RKO (cell line): ENCODE measurements around the gene PRSS53.

Experiments used
- DNase-seq: peaks from one replicate; pipeline ENCODE4 v3.0.0-alpha.2; 2016; ENCODE audit warnings: low spot score

Gene PRSS53

DNA sequence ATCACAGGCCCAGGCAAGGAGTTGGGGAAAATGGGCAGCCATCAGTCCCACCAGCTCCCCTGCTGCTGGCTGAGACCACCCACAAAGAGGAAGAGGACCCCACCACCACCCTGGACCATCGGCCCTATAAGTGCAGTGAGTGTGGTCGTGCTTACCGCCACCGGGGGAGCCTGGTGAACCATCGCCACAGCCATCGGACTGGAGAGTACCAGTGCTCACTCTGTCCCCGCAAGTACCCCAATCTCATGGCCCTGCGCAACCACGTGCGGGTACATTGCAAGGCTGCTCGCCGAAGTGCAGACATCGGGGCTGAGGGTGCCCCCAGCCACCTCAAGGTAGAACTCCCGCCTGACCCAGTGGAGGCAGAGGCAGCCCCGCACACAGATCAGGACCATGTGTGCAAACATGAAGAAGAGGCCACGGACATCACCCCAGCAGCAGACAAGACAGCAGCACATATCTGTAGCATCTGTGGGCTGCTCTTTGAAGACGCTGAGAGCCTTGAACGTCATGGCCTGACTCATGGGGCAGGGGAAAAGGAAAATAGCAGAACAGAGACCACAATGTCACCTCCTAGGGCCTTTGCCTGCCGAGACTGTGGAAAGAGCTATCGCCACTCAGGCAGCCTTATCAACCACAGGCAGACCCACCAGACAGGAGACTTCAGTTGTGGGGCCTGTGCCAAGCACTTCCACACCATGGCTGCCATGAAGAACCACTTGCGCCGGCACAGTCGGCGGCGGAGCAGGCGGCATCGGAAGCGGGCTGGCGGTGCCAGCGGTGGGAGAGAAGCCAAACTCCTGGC, 10.9 kb downstream of the PRSS53 start:
- DNase-seq, result no peak

DNA sequence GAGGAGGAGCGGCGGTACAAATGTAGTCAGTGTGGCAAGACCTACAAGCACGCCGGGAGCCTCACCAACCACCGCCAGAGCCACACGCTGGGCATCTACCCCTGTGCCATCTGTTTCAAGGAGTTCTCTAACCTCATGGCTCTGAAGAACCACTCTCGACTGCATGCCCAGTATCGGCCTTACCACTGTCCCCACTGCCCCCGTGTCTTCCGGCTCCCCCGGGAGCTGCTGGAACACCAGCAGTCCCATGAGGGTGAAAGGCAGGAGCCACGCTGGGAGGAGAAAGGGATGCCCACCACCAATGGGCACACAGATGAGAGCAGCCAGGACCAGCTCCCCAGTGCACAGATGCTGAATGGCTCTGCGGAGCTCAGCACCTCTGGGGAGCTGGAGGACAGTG, 11.7 kb downstream of the PRSS53 start:
- DNase-seq, result no peak

DNA sequence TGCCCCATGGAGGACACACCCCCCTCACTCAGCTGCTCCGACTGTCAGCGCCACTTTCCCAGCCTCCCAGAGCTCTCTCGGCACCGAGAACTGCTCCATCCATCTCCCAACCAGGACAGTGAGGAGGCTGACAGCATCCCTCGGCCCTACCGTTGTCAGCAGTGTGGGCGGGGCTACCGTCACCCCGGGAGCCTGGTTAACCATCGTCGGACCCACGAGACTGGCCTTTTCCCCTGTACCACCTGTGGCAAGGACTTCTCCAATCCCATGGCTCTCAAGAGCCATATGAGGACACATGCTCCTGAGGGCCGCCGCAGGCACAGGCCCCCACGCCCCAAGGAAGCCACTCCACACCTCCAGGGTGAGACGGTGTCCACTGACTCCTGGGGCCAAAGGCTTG, 12.4 kb downstream of the PRSS53 start:
- no peak for DNase-seq

DNA sequence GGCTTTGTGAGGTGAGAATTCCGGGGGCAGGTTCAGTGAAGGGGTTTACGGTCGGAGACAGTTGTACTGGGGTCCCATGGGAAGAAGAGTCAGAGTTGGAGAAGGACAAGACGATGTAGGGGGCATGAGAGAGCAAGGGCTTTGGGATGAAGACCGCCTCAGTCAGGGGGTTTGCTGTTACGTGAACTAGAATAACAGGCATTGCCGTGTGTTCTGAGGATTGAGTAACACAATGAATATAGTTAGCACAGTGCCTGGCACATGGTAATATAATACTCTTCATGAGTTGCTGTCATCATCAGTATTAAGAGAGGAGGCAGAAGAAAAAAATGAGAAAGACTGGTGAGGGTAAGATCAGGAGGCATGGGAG, 13.9 kb downstream of the PRSS53 start:
- no peak for DNase-seq

DNA sequence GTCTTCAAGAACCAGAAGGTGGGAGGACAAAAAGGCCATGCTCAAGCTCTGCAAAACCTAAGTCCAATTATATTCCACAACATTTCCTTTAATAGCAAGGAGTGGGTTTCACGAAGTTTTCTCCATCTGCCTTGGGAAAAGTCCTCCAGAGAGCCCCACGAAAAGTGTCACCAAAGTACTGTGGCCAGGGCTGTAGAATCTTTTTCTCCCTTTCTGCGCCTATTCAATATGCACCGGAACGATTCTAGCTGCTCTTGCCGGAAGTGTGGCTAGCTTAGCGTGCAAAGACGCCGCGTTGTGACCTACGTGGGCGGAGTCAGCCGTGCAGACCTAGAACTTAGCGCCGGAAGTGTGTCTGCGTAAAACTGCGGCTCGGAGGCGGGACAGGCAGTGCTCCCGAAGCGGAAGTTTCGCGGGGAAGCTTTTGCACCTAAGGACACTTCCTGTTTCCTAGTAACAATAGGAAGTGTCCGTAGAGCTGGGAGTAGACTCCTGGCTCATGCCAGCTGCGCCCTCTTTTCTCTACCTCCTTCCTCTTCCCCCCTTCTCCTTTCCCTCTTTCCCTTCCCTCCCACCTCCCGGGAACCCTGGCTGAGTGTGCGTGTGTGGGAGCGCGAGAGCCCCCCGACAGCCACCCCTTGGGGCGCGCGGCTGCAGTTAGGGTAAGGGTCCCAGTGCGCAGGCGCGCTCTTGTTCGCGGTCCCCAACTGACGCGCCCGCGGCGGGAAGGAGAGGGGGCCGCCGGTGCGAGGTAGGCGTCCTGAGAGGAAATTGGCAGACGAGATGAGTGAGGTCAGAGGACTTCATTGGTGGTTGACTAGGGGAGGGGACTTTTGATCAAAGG, 14.6 kb downstream of the PRSS53 start, which contains the start of the genes ZNF646 and ZNF668:
TSS of gene ZNF646 (plus strand) at position 453 of the 844 bp plus-strand sequence. CDS start 1,903 bp downstream, outside the sequence.
TSS of gene ZNF668 (minus strand) at position 271 of the 844 bp plus-strand sequence. CDS start 9,781 bp downstream, outside the sequence.
- DNase-seq, result peak; percentile 100

DNA sequence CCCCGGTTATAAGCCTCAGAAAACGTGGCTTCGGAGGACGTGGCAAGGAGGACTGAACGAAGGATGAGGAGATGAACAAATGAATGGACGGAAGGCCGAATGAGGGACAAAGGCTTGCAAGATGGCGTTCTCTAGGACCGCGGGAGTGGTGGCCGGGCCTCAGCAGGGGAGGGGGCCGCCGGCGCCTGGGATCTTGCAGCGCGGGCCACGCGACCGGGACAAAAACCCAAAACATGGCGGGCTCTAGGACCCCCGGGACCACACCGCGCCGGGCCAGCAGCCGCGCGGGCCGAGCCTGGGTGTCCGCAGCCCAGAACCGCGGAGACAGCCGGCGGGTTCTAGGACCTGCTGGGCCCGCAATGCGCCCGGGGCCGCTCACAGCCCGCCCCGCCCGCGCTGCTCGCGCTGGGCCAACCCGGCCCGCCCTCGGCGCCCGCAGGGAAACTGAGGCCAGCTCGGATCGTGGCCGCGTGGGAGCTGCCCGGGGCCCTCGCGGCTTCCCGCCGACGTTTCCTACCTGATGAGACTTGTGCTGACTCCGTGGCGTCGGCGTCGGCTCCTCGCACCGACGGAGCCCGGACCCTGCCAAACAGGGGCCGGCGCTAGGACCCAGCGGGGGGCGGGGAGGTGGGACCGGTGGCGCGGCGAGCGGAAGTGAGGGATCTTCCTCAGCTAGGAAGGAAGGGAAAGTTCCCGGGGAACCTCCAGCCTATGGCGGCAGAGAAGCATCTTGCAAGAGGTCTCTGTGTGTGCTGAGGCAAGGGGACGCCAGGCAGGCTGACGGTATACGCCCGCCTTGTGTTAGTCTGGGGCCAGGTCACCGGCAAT, 15.4 kb downstream of the PRSS53 start:
- DNase-seq, result peak; percentile 89

DNA sequence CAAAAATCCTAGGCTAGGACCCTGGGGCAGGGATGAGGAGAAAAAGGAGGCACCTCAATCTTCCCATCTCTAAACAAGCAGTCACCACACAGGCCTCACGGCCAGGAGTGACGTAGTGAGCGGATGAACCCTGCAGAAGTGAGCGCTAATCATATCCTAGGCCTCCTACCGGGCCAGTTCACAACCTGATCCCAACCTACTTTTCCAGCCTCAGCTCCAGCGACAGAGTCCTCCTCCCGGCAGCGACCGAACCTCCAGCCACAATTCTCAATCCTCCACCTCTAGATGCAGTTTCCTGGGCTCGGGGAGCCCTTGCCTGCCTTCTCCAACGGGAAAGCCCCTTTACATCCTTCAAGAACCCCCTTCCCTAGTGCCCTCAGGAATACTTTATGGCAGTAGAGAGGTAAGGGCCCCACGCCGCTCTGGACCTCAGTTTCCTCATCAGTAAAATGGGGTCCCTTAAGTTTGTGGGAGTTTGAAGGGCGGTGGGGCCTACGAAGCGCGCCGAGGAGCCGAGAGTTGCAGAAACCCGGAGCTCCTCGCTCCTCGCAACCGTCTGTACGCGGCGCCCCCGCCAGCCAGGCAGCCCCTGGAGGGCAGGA, 16.1 kb downstream of the PRSS53 start:
- DNase-seq, result peak; percentile 76

DNA sequence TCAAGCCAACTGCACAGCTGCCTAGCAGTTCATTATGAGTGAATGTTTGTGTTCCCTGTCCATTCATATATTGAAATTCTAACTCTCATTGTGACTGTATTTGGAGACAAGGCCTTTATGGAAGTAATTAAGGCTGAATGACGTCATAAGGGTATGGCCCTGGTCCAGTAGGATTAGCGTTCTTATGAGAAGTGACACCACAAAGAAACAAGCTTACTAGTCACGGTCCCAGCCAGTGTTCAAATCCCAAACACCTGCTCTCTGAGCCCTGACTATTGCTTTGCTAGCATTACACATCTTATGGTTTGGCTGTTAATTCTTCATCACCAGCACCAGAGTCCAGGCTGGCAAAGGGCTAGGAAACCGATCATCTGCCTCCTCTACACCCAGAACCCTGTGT, 16.9 kb downstream of the PRSS53 start:
- peak; percentile 89 for DNase-seq

DNA sequence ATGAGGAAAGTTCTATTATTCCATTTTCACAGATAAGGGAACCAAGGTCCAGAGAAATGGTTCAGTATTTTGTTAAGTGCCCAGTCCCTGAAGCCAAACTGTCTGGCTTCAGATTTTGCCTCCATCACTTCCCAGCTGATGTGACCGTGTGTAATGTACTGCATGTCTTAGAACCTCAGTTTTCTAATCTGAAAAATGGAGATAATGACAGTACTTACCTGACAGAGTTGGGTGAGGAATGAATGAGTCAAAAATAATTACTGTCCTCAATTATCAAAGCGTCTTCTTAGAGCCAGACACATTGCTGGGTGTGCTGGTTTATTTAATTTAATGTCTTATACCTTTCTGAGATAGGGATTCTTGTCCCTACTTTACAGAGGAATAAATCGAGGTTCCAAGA, 21.4 kb downstream of the PRSS53 start:
- no peak for DNase-seq

DNA sequence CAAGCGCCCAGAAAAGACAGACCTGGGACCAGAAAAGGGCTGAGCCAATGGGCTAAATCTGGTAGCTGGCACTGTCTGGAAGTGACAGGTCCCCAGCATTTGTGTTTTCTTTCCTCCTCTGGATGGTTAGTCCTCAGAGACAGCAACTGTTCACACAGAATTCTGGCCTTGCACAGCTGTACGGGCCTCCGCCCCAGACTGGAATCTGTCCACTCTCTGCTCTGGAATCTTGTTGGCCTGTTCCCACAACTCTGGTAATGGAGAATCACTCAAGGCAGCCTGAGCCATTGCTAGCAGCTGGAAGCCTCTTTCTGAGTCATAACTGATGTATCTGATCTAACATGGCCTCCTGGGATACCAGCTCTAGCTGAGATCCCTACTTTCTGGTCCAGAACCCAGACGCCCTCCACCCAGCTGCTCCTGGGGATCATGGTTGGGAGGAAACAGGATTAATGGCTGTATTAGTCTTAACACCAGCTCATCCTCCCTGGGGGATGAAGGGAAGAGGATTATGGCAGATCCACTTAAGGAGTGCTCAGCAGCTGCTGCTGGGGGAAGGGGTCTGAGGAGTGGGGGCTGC, 23.8 kb downstream of the PRSS53 start:
- peak; percentile 37 for DNase-seq

DNA sequence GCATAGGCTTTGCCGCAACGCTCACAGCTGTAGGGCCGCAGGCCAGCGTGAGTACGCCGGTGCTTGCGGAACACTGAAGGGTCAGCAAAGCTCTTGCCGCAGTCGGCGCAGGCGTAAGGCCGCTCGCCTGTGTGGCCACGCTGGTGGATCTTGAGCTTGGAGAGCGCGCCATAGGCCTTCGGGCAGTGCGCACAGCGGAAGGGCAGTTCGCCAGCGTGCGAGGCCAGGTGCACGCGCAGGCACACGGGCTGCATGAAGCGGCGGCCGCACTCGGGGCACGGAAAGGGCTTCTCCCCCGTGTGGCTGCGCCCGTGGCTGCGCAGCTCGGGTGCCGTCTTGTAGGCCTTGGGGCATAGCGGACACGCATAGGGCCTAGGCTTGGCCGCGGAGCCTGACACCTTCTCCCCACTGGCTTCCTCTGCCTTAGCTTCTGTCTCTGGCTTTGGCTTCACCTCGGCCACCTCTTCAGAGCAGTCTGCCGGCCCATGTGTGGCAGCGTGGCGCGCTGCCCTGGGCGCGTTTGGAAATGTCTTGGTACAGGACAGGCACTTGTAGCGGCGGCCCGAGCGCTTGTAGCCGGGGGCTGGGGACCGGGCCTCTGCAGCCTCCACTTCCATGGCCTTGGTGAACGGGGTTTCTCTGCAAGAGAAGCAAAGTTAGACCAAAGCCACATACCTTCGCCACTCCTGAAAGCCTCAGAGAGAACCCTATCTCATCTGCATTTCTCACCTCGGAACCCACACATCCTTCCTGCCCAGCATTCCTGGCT, 24.7 kb downstream of the PRSS53 start:
- no peak for DNase-seq

DNA sequence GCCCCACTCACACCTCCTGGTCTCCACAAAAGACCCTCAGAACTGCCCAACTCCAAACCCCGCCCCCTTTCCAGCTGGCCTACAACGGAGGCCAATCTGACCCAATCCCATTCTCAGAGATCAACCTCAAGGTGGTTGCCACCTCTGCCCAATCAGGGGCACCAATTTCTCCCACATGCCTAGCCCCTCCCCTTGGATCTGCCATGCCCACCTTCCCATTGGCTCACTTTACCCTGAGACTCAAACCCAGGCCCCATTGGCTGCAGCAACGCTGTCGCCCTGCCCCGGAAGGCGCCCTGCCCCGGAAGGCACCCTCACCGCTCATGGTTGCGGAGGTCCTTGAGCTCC, 25.3 kb downstream of the PRSS53 start:
- DNase-seq, result no peak

DNA sequence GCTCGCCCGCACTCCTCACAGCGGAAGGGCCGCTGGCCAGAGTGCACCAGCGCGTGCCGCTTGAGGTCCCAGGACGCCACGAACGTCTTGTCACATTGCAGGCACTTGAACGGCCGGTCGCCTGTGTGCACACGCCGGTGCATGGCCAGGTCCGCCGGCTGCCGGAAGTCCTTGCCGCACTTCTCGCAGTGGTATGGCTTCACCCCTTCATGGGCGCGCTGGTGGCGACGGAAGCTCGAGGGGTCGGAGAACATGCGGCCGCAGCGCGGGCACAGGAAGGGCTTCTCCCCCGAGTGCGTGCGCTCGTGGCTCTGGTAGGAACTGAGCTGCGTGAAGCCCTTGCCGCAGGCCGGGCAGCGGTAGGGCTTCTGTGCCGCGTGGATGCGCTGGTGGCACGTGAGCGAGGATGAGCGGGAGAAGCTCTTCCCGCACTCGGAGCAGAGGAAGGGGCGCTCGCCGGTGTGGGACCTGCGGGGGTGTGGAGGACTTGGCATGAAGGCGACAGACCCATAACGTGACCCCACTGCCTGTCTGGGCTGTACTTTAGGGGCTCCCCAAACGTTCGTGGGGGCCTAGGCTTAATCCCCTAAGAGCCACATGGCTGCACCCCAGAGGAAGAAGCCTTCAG, 26.8 kb downstream of the PRSS53 start:
- no peak for DNase-seq

DNA sequence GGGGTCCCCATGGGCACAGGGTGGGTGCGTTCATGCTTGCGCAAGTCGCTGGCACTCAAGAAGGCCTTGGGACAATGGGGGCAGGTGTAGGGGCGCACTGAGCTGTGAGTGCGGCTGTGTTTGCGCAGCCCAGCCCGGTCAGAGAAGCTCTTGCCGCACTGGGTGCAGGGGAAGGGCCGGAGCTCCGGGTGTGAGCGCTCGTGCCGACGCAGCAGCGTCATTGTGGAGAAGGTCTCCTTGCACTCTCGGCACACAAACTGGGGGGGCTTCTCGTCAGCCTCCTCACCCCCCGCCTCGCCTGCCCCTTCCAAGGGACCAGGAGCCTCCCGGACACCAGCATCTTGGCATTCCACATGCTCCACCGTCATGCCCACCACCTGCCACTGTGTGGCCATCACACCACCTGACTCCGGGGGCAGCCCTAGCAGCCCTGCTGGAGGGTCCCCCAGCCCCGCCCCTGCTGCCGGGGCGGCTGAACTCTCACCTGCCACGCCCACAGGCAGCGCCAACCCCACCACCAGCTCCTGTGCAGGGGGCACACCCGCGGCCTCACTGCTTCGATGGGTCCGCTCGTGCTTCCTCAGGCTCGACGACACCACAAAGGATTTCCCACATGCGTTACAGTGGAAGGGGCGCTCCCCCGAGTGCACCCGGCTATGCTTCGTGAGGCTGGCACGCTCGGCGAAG, 27.5 kb downstream of the PRSS53 start:
- no peak for DNase-seq

DNA sequence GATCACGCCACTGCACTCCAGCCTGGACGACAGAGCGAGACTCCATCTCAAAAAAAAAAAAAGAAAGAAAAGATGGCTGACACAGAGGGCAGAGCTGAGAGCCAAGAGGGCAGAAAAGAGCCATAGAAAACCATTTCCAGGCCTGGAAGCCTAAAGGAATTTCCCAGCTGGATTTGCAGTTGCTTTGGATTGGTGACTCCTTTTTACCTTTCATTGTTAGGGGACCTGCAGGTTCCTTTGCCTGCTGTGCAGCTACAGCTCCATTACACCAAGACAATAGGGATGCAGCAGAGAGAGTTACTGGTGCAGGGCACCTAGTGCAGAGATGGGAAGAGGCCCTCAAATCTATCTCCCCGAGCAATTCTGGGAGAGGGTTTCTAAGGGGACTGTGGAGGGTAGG, 33.1 kb downstream of the PRSS53 start:
- no peak for DNase-seq

DNA sequence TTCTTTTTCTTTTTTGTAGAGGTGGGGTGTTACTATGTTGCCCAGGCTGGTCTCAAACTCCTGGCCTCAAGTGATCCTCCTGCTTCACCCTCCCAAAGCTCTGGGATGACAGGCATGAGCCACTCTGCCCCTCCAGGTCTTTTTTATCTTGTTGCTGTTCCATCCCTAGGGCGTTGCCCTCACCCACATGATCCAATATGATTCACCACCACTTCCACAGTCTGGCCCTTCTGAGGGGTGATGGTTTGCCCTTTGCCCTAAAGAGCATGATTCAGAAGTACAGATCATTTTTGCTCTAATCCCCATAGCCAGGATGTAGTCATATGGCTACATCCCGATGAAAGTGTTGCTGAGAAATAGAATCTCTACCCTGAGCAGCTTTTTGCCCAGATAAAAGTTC, 36.6 kb downstream of the PRSS53 start:
- DNase-seq, result peak; percentile 96

DNA sequence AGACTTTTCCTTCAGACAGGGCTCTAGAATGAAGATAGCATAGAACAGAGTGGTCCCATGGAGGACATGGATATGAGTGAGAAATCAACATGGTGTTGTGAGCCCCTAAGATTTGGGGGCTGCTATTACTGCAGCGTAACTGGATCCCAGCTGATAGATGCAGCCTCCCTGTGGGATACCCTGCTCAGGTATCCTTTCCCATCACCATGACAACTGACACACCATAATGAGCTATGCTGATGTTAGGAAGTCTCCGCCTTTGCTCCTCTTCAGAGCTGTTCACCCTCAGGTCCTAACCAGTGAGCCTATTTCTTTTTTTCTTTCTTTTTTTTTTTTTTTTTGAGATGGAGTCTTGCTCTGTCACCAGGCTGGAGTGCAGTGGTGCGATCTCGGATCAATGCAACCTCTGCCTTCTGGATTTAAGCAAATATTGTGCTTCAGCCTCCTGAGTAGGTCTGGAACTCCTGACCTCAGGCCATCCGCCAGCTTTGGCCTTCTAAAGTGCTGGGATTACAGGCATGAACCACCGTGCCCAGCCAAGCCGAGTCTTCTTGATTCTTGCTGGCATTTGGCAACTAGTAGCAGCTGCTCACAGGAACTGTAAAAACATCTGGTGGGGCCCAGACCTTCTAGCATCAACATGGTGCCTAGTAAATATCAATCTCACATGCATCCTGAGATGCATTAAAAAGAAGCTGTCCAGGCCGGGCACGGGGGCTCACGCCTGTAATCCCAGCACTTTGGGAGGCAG, 38.3 kb downstream of the PRSS53 start:
- no peak for DNase-seq

DNA sequence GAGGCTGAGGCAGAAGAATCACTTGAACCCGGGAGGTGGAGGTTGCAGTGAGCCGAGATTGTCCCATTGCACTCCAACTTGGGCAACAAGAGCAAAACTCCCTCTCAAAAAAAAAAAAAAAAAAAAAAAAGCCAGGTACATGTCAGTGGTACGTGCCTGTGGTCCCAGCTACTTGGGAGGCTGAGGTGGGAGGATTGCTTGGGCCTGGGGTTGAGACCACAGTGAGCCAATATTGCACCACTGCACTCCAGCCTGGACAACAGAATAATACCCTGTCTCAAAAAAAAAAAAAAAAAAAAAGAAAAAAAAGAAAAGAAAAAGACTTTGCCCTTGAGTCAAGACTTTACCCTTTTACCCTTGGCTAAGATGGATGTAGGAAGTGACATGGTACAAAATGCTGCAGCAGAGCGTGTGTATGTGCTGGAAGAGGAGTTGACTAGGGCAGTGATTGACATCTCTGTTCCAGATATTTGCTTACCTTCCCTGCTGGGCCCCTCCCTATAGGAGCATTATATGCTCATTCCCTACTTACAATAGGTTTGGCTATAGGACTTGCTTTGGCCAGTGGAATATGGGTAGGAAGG, 44.8 kb downstream of the PRSS53 start:
- DNase-seq, result no peak

DNA sequence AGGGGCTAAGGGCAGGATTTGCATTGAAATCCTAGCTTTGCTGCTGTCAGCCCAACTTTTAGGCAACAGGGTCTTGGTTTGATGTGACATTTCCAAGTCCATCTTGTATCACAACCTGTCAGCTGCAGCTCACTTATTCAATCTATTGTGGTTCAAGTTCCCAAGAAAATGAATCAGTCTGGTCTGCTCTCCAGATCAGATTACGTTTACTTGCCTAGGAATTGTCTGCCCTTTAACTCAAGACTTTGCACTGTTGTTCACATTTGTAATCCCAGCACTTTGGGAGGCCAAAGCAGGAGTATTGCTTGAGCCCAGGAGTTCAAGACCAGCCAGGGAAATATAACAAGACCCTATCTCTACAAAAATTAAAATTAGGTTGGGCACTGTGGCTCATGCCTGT, 45.4 kb downstream of the PRSS53 start:
- DNase-seq, result no peak
